HG02870 (cell line): ENCODE results near the gene AKAP6.

ENCODE experiments used
- ATAC-seq: cut with Tn5 transposase; IDR thresholded peaks from one replicate; pipeline ENCODE4 v1.9.1; 2021; ENCODE audit warnings: mild to moderate bottlenecking, moderate library complexity; ENCODE audit not compliant: unreplicated experiment

The AKAP6 gene

GRCh38 chr14:32524609-32525375 is 195.7 kb downstream of the AKAP6 start:
- ATAC-seq = no peak

GRCh38 chr14:32525591-32525990 is 196.5 kb downstream of the AKAP6 start:
- no peak for ATAC-seq

GRCh38 chr14:32530800-32531199 is 201.7 kb downstream of the AKAP6 start:
- ATAC-seq = no peak

GRCh38 chr14:32531942-32532515 is 202.9 kb downstream of the AKAP6 start:
- ATAC-seq = no peak

GRCh38 chr14:32534145-32534544 is 205.0 kb downstream of the AKAP6 start:
- ATAC-seq = no peak

- no peak for ATAC-seq
These were observed 207.1 kb downstream of the AKAP6 start for GRCh38 chr14:32536175-32536574.

- no peak for ATAC-seq
These were observed 208.1 kb downstream of the AKAP6 start for GRCh38 chr14:32537166-32537565.

- ATAC-seq = no peak
These were observed 213.4 kb downstream of the AKAP6 start for GRCh38 chr14:32542507-32542906.

GRCh38 chr14:32545095-32545494 is 216.0 kb downstream of the AKAP6 start:
- ATAC-seq = no peak

GRCh38 chr14:32545506-32546210 is 216.6 kb downstream of the AKAP6 start:
- no peak for ATAC-seq

- no peak for ATAC-seq
These were observed 217.1 kb downstream of the AKAP6 start for GRCh38 chr14:32546246-32546645.

GRCh38 chr14:32552766-32553165 is 223.7 kb downstream of the AKAP6 start:
- ATAC-seq = no peak

GRCh38 chr14:32559048-32559447 is 229.9 kb downstream of the AKAP6 start:
- no peak for ATAC-seq

GRCh38 chr14:32559590-32559989 is 230.5 kb downstream of the AKAP6 start:
- ATAC-seq = no peak

- ATAC-seq = peak; percentile 58
These were observed 231.2 kb downstream of the AKAP6 start for GRCh38 chr14:32560209-32560857.

GRCh38 chr14:32561520-32561919 is 232.4 kb downstream of the AKAP6 start:
- no peak for ATAC-seq

GRCh38 chr14:32564596-32564995 is 235.5 kb downstream of the AKAP6 start:
- no peak for ATAC-seq

GRCh38 chr14:32565256-32565655 is 236.2 kb downstream of the AKAP6 start:
- ATAC-seq = no peak

GRCh38 chr14:32567543-32568384 is 238.7 kb downstream of the AKAP6 start:
- ATAC-seq = no peak

GRCh38 chr14:32571551-32571950 is 242.5 kb downstream of the AKAP6 start:
- no peak for ATAC-seq
